ENCODE results near the gene APBA1.

Gene APBA1

GRCh38 chr9:69590266-69590665, 81.9 kb downstream of the APBA1 start:
- Mint-ChIP-seq H3K4me3 (no peak overlapping the region), H3K27me3 (peaks cover 3% of the 10 kb centered on the region), H3K36me3 (ENCODE audit: low read depth) (no peaks in the 10 kb centered on the region), H3K27ac (no peak overlapping the region), H3K4me1 (ENCODE audit: low read depth) (no peaks in the 10 kb centered on the region), H3K9me3 (no peaks in the 10 kb centered on the region)
- intact Hi-C loops (cut with micrococcal nuclease), result no loop called here

GRCh38 chr9:69589156-69589555, 83.0 kb downstream of the APBA1 start:
- Mint-ChIP-seq H3K4me3 (no peak overlapping the region), H3K27ac (no peak overlapping the region), H3K27me3 (peaks cover 3% of the 10 kb centered on the region), H3K9me3 (no peaks in the 10 kb centered on the region), H3K36me3 (ENCODE audit: low read depth) (no peaks in the 10 kb centered on the region), H3K4me1 (ENCODE audit: low read depth) (no peaks in the 10 kb centered on the region)
- intact Hi-C loops (cut with micrococcal nuclease), result no loop called here

GRCh38 chr9:69585571-69585970, 86.6 kb downstream of the APBA1 start:
- Mint-ChIP-seq H3K27ac (no peak overlapping the region), H3K9me3 (no peaks in the 10 kb centered on the region), H3K27me3 (peaks cover 3% of the 10 kb centered on the region), H3K36me3 (ENCODE audit: low read depth) (no peaks in the 10 kb centered on the region), H3K4me3 (no peak overlapping the region), H3K4me1 (ENCODE audit: low read depth) (peaks cover 13% of the 10 kb centered on the region)
- intact Hi-C loops (cut with micrococcal nuclease), result no loop called here

GRCh38 chr9:69584759-69585158, 87.4 kb downstream of the APBA1 start:
- Mint-ChIP-seq H3K4me3 (no peak overlapping the region), H3K27me3 (peaks cover 3% of the 10 kb centered on the region), H3K27ac (no peak overlapping the region), H3K36me3 (ENCODE audit: low read depth) (no peaks in the 10 kb centered on the region), H3K9me3 (no peaks in the 10 kb centered on the region), H3K4me1 (ENCODE audit: low read depth) (peaks cover 13% of the 10 kb centered on the region)
- intact Hi-C loops (cut with micrococcal nuclease), result no loop called here

- H3K27ac Mint-ChIP-seq, result no peak overlapping the region
- H3K36me3 Mint-ChIP-seq (ENCODE audit: low read depth), result no peaks in the 10 kb centered on the region
- no peak overlapping the region for H3K4me3 Mint-ChIP-seq
- no peaks in the 10 kb centered on the region for H3K9me3 Mint-ChIP-seq
- peaks cover 13% of the 10 kb centered on the region for H3K4me1 Mint-ChIP-seq (ENCODE audit: low read depth)
- H3K27me3 Mint-ChIP-seq, result peaks cover 3% of the 10 kb centered on the region
- intact Hi-C loops (cut with micrococcal nuclease), result no loop called here
These were observed 88.4 kb downstream of the APBA1 start for GRCh38 chr9:69583645-69584234.

GRCh38 chr9:69582544-69583297, 89.5 kb downstream of the APBA1 start:
- H3K27me3 Mint-ChIP-seq, result peaks cover under 1% of the 10 kb centered on the region
- intact Hi-C loops (cut with micrococcal nuclease), result no loop called here
- H3K9me3 Mint-ChIP-seq, result no peaks in the 10 kb centered on the region
- H3K27ac Mint-ChIP-seq, result no peak overlapping the region
- no peaks in the 10 kb centered on the region for H3K36me3 Mint-ChIP-seq (ENCODE audit: low read depth)
- H3K4me3 Mint-ChIP-seq, result no peak overlapping the region
- H3K4me1 Mint-ChIP-seq (ENCODE audit: low read depth), result peaks cover 13% of the 10 kb centered on the region

GRCh38 chr9:69582018-69582417, 90.2 kb downstream of the APBA1 start:
- H3K27ac Mint-ChIP-seq, result no peak overlapping the region
- H3K27me3 Mint-ChIP-seq, result no peaks in the 10 kb centered on the region
- H3K4me3 Mint-ChIP-seq, result no peak overlapping the region
- no peaks in the 10 kb centered on the region for H3K36me3 Mint-ChIP-seq (ENCODE audit: low read depth)
- peaks cover 13% of the 10 kb centered on the region for H3K4me1 Mint-ChIP-seq (ENCODE audit: low read depth)
- intact Hi-C loops (cut with micrococcal nuclease), result no loop called here
- no peaks in the 10 kb centered on the region for H3K9me3 Mint-ChIP-seq

GRCh38 chr9:69580582-69581214, 91.5 kb downstream of the APBA1 start:
- Mint-ChIP-seq H3K4me3 (no peak overlapping the region), H3K27me3 (no peaks in the 10 kb centered on the region), H3K27ac (no peak overlapping the region), H3K9me3 (no peaks in the 10 kb centered on the region), H3K36me3 (ENCODE audit: low read depth) (no peaks in the 10 kb centered on the region), H3K4me1 (ENCODE audit: low read depth) (peaks cover 13% of the 10 kb centered on the region)
- intact Hi-C loops (cut with micrococcal nuclease), result no loop called here

- Mint-ChIP-seq H3K27me3 (no peaks in the 10 kb centered on the region), H3K9me3 (no peaks in the 10 kb centered on the region), H3K36me3 (ENCODE audit: low read depth) (no peaks in the 10 kb centered on the region), H3K27ac (no peak overlapping the region), H3K4me1 (ENCODE audit: low read depth) (peaks cover 13% of the 10 kb centered on the region), H3K4me3 (no peak overlapping the region)
- intact Hi-C loops (cut with micrococcal nuclease), result no loop called here
These were observed 92.2 kb downstream of the APBA1 start for GRCh38 chr9:69579760-69580581.

GRCh38 chr9:69579032-69579758, 93.0 kb downstream of the APBA1 start:
- Mint-ChIP-seq H3K27me3 (no peaks in the 10 kb centered on the region), H3K36me3 (ENCODE audit: low read depth) (no peaks in the 10 kb centered on the region), H3K4me1 (ENCODE audit: low read depth) (peaks cover 13% of the 10 kb centered on the region), H3K27ac (no peak overlapping the region), H3K4me3 (no peak overlapping the region), H3K9me3 (no peaks in the 10 kb centered on the region)
- intact Hi-C loops (cut with micrococcal nuclease), result no loop called here

GRCh38 chr9:69578026-69578425, 94.1 kb downstream of the APBA1 start:
- peaks cover 10% of the 10 kb centered on the region for H3K4me1 Mint-ChIP-seq (ENCODE audit: low read depth)
- H3K4me3 Mint-ChIP-seq, result no peak overlapping the region
- H3K27ac Mint-ChIP-seq, result no peak overlapping the region
- H3K9me3 Mint-ChIP-seq, result no peaks in the 10 kb centered on the region
- intact Hi-C loops (cut with micrococcal nuclease), result no loop called here
- no peaks in the 10 kb centered on the region for H3K36me3 Mint-ChIP-seq (ENCODE audit: low read depth)
- H3K27me3 Mint-ChIP-seq, result no peaks in the 10 kb centered on the region

- no peak overlapping the region for H3K4me3 Mint-ChIP-seq
- H3K36me3 Mint-ChIP-seq (ENCODE audit: low read depth), result no peaks in the 10 kb centered on the region
These were observed 95.0 kb downstream of the APBA1 start for GRCh38 chr9:69577123-69577522.

GRCh38 chr9:69574057-69574456, 98.1 kb downstream of the APBA1 start:
- no peaks in the 10 kb centered on the region for H3K4me1 Mint-ChIP-seq (ENCODE audit: low read depth)
- H3K36me3 Mint-ChIP-seq (ENCODE audit: low read depth), result no peaks in the 10 kb centered on the region
- no peak overlapping the region for H3K4me3 Mint-ChIP-seq
- intact Hi-C loops (cut with micrococcal nuclease), result no loop called here
- H3K27me3 Mint-ChIP-seq, result no peaks in the 10 kb centered on the region
- no peak overlapping the region for H3K27ac Mint-ChIP-seq
- no peaks in the 10 kb centered on the region for H3K9me3 Mint-ChIP-seq

More at GRCh38 chr9:69577123-69577522, 95.0 kb downstream of the APBA1 start:
- intact Hi-C loops (cut with micrococcal nuclease), result no loop called here
- no peaks in the 10 kb centered on the region for H3K9me3 Mint-ChIP-seq
- no peak overlapping the region for H3K27ac Mint-ChIP-seq
- H3K4me1 Mint-ChIP-seq (ENCODE audit: low read depth), result peaks cover under 1% of the 10 kb centered on the region
- H3K27me3 Mint-ChIP-seq, result no peaks in the 10 kb centered on the region

Measured in dendritic cell treated with granulocyte-macrophage colony-stimulating factor and Interleukin-4, amounts not matched to agents 40 ng/mL and 50 ng/mL, for 4 days (primary cell).